ENCODE results near the gene TGFBR1.

DNA sequence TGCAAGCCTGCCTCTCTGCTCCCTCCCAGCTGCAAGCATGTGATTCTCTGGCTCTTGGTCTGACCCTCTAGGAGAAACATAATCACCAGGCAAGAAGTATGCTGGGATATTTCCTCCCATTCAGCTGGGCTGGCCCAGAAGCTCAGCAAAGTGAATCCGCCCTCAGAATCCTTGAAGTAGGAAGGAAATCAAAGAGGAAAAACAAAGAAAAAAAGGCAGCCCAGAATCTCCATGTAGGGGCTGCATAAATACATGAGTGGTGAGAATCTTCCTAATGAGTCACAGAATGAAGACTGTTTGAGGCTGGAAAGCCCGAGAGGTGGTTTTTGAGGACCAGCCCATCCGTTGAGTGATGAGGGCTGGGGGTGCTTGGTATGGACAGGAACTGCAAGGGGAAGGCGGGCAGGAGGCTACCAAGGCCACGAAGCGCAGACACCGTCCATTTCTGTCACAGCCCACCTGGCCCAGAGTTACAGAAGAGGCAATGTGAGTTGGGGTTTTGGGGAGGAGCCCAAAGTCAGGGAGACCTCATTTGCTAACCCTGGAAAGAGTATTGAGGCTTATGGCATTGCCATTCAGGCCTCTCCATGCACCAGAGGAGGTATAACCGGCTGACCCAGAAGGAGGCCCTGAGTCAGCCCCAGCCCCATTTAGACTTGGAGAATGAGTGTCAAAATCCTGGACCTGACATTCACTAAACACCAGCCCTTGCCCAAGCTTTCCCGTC, 33.4 kb upstream of the TGFBR1 start:
- TF ChIP-seq CEBPB (IDR thresholded peaks at IDR 0.05) = no peak
- no peak for TF ChIP-seq TAF1 (IDR thresholded peaks at IDR 0.05; ENCODE audit: low read depth)
- TF ChIP-seq TEAD4 (IDR thresholded peaks at IDR 0.05) = no peak
- TF ChIP-seq RAD21 (IDR thresholded peaks at IDR 0.05; ENCODE audit: low read depth) = no peak
- TF ChIP-seq EP300 (IDR thresholded peaks at IDR 0.05; ENCODE audit: borderline replicate concordance) = no peak
- no peak for TF ChIP-seq YY1 (IDR thresholded peaks at IDR 0.05; ENCODE audit: low read depth)
- TF ChIP-seq, protein P1, sequence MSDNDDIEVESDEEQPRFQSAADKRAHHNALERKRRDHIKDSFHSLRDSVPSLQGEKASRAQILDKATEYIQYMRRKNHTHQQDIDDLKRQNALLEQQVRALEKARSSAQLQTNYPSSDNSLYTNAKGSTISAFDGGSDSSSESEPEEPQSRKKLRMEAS (IDR thresholded peaks at IDR 0.05) = no peak
- no peak for TF ChIP-seq FOXM1 (IDR thresholded peaks at IDR 0.05; ENCODE audit: borderline replicate concordance, low read depth)
- TF ChIP-seq ZBTB7A (IDR thresholded peaks at IDR 0.05; ENCODE audit: low read depth) = no peak
- TF ChIP-seq, protein P2, sequence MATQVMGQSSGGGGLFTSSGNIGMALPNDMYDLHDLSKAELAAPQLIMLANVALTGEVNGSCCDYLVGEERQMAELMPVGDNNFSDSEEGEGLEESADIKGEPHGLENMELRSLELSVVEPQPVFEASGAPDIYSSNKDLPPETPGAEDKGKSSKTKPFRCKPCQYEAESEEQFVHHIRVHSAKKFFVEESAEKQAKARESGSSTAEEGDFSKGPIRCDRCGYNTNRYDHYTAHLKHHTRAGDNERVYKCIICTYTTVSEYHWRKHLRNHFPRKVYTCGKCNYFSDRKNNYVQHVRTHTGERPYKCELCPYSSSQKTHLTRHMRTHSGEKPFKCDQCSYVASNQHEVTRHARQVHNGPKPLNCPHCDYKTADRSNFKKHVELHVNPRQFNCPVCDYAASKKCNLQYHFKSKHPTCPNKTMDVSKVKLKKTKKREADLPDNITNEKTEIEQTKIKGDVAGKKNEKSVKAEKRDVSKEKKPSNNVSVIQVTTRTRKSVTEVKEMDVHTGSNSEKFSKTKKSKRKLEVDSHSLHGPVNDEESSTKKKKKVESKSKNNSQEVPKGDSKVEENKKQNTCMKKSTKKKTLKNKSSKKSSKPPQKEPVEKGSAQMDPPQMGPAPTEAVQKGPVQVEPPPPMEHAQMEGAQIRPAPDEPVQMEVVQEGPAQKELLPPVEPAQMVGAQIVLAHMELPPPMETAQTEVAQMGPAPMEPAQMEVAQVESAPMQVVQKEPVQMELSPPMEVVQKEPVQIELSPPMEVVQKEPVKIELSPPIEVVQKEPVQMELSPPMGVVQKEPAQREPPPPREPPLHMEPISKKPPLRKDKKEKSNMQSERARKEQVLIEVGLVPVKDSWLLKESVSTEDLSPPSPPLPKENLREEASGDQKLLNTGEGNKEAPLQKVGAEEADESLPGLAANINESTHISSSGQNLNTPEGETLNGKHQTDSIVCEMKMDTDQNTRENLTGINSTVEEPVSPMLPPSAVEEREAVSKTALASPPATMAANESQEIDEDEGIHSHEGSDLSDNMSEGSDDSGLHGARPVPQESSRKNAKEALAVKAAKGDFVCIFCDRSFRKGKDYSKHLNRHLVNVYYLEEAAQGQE (IDR thresholded peaks at IDR 0.05; ENCODE audit: low read depth) = no peak
- no peak for TF ChIP-seq NFIC (IDR thresholded peaks at IDR 0.05)
- no peak for TF ChIP-seq CREB1 (IDR thresholded peaks at IDR 0.05; ENCODE audit: low read depth)
